Renal pelvis (tissue), 4 donors: ENCODE results near the gene HPS4. TPM values are rescaled to one million over a fixed set of nuclear protein-coding genes. Genes with fewer than 3 reads are reported as not detected.
"Not testable (repeated sequence)": the region's sequence is repeated elsewhere in the genome, so short reads cannot be mapped to it uniquely, and the experiment has no call there.

Source experiments
- DNase-seq: peaks from one replicate; pipeline ENCODE4 v3.0.0-alpha.2; 2013
- polyA plus RNA-seq, 3 donors: library from polyadenylated mRNA; unstranded; fragments of 120-200 nt; gene quantifications; one replicate each; pipeline ENCODE4 v1.2.1, GENCODE V29; 2013; ENCODE audit not compliant: insufficient read length in 3 of 3

HPS4 gene
- polyA plus RNA-seq, 3 donors = 30.3 to 43.8 (median 40.0) TPM

GRCh38 chr22:26417406-26417805, 66.2 kb downstream of the HPS4 start:
- DNase-seq = no peak

- DNase-seq = no peak
Measured at GRCh38 chr22:26416670-26417276, 66.8 kb downstream of the HPS4 start.

GRCh38 chr22:26416256-26416655, 67.3 kb downstream of the HPS4 start:
- DNase-seq = no peak

GRCh38 chr22:26414347-26414746, 69.2 kb downstream of the HPS4 start:
- DNase-seq = no peak

- DNase-seq = no peak
Measured at GRCh38 chr22:26410386-26410785, 73.2 kb downstream of the HPS4 start.

GRCh38 chr22:26409719-26410335, 73.8 kb downstream of the HPS4 start:
- DNase-seq = no peak

- not testable (repeated sequence) for DNase-seq
Measured at GRCh38 chr22:26408562-26409220, 74.9 kb downstream of the HPS4 start.

- DNase-seq = no peak
Measured at GRCh38 chr22:26406118-26406517, 77.5 kb downstream of the HPS4 start.

GRCh38 chr22:26404851-26405421, 78.6 kb downstream of the HPS4 start:
- DNase-seq = no peak

GRCh38 chr22:26401726-26402125, 81.9 kb downstream of the HPS4 start:
- DNase-seq = no peak

Other genes with a start within 250 kb of the HPS4 start
- 1 to 10 TPM; 3.7 to 3.9 (median 3.9) TPM for gene ASPHD2, start 54.5 kb downstream of the HPS4 start, polyA plus RNA-seq
- 10 to 100 TPM; 30.8 to 32.0 (median 31.0) TPM for gene SRRD, start 94 bp upstream of the HPS4 start, polyA plus RNA-seq
- 10 to 100 TPM; 42.9 to 48.5 (median 46.4) TPM for gene TFIP11, start 28.7 kb upstream of the HPS4 start, polyA plus RNA-seq
- 10 to 100 TPM; 24.9 to 30.3 (median 29.8) TPM for gene TPST2, start 106.3 kb upstream of the HPS4 start, polyA plus RNA-seq
- under 1 TPM; 0.68 to 0.95 (median 0.88) TPM for gene CRYBB1, start 134.2 kb upstream of the HPS4 start, polyA plus RNA-seq
- under 1 TPM in 1 of 3 donors, not detected in 2; 0.10 TPM for gene CRYBA4, start 138.2 kb upstream of the HPS4 start, polyA plus RNA-seq
- gene MIAT, start 173.8 kb upstream of the HPS4 start, polyA plus RNA-seq = under 1 TPM; 0.44 to 0.68 (median 0.64) TPM